ENCODE measurements around the gene SYK. TPM values are rescaled to one million over a fixed set of nuclear protein-coding genes. Genes with fewer than 3 reads are reported as not detected.

The SYK gene
- total and polyA plus RNA-seq, 2 donors (not counting 1 experiment from before 2014, with no cell fraction given), result 60.3 to 242 TPM

DNA sequence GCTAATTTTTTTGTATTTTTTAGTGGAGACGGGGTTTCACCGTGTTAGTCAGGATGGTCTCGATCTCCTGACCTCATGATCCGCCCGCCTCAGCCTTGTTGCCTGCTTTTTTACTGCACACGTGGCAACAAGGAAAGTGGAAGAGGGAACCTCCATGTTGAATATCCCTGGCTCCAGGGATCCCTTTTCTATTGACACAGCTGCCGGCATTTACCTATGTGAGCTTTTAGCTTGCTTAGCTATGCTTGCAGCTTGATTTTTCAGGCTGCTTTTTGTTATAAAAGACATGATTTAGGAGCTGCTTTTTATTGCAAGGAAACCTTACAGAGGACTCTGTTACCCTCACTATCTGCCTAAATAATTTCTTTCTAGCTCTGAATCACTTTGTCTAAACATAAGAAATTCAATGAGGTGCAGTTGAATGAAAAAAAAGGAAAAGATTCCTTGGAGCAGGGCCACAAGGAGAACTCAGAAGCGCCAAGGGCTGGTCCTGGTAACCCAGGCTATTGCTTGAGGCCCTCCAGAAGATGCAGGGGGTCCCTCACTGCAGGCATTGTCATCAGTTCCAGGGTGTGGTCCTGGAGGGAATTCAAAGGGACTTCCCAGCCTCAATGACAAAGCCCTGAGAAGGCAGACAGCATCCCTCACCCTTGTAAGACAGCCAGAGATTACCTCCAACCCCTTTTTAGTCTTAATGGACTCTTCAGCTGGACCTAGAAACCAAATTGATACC is 89.9 kb downstream of the SYK start:
- Mint-ChIP-seq H3K4me3 (no peak overlapping the region), H3K9me3 (ENCODE audit: insufficient read depth) (no peaks in the 10 kb centered on the region), H3K27me3 (no peaks in the 10 kb centered on the region), H3K4me1 (no peaks in the 10 kb centered on the region), H3K27ac (peak overlapping the region; percentile 26)
- peaks cover 19% of the 10 kb centered on the region for H3K79me2 ChIP-seq (ENCODE audit: control insufficient read depth, insufficient read depth, low read length)
- ChIA-PET POLR2A (interaction anchor here (0.6 kb wide), 1 partner anchor 532 kb away, joined by 4 read pairs; the partner anchor contains the start of gene NFIL3), CTCF (interaction anchor here (0.9 kb wide), 1 partner anchor 10 kb away, joined by 3 read pairs; no protein-coding TSS in a partner anchor)
- DNase-seq, result no peak
- no peaks in the 10 kb centered on the region for H3K4me1 ChIP-seq (ENCODE audit: control insufficient read depth in 2 of 2, insufficient read depth in 2 of 2, low read length in 2 of 2)
- H3K27ac ChIP-seq (ENCODE audit: low read length in 2 of 2), result peak overlapping the region in 1 of 2 donors; percentile 62
- H3K4me3 ChIP-seq (ENCODE audit: control extremely low read depth in 1 of 5, extremely low read depth in 1 of 5, insufficient read depth in 1 of 5, low read depth in 2 of 5, low read length in 4 of 5), result no peak overlapping the region
- H4K20me1 ChIP-seq (ENCODE audit: control insufficient read depth, insufficient read depth, low read length, poor library complexity, severe bottlenecking), result peaks cover 53% of the 10 kb centered on the region
- no peak overlapping the region for H2AFZ ChIP-seq (ENCODE audit: insufficient read depth, low read depth, low read length, poor library complexity, severe bottlenecking)
- 98% methylated on average over 7 of the region's 8 CpGs for WGBS (ENCODE audit: insufficient coverage)
- peaks cover 1 to 96% of the 10 kb centered on the region in 2 experiments for H3K36me3 ChIP-seq (replicated peaks in 1 of 2; ENCODE audit: control extremely low read depth in 1 of 2, control insufficient read depth in 1 of 2, extremely low read depth in 1 of 2, insufficient read depth in 2 of 2, low read length in 1 of 2)
- no peaks in the 10 kb centered on the region for H3K9me3 ChIP-seq (ENCODE audit: control extremely low read depth in 1 of 3, control insufficient read depth in 2 of 3, insufficient read depth in 1 of 3, low read length in 2 of 3)
- no peaks in the 10 kb centered on the region for H3K27me3 ChIP-seq (replicated peaks in 1 of 4; ENCODE audit: control extremely low read depth in 1 of 4, control insufficient read depth in 3 of 4, insufficient read depth in 4 of 4, low read length in 3 of 4)
- ATAC-seq (ENCODE audit: low read depth), result no peak
- intact Hi-C loops (cut with micrococcal nuclease), result no loop called here
- no peak overlapping the region for H3K4me2 ChIP-seq (replicated peaks; ENCODE audit: low read depth, low read length, poor library complexity, severe bottlenecking)
- H3K9ac ChIP-seq (ENCODE audit: low read length), result no peak overlapping the region
- TF ChIP-seq EZH2 (IDR thresholded peaks at IDR 0.05; ENCODE audit: borderline replicate concordance, insufficient read depth, low read depth, low read length, poor library complexity, severe bottlenecking), result no peak
- TF ChIP-seq, protein P1, sequence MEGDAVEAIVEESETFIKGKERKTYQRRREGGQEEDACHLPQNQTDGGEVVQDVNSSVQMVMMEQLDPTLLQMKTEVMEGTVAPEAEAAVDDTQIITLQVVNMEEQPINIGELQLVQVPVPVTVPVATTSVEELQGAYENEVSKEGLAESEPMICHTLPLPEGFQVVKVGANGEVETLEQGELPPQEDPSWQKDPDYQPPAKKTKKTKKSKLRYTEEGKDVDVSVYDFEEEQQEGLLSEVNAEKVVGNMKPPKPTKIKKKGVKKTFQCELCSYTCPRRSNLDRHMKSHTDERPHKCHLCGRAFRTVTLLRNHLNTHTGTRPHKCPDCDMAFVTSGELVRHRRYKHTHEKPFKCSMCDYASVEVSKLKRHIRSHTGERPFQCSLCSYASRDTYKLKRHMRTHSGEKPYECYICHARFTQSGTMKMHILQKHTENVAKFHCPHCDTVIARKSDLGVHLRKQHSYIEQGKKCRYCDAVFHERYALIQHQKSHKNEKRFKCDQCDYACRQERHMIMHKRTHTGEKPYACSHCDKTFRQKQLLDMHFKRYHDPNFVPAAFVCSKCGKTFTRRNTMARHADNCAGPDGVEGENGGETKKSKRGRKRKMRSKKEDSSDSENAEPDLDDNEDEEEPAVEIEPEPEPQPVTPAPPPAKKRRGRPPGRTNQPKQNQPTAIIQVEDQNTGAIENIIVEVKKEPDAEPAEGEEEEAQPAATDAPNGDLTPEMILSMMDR (IDR thresholded peaks at IDR 0.05), result no peak

DNA sequence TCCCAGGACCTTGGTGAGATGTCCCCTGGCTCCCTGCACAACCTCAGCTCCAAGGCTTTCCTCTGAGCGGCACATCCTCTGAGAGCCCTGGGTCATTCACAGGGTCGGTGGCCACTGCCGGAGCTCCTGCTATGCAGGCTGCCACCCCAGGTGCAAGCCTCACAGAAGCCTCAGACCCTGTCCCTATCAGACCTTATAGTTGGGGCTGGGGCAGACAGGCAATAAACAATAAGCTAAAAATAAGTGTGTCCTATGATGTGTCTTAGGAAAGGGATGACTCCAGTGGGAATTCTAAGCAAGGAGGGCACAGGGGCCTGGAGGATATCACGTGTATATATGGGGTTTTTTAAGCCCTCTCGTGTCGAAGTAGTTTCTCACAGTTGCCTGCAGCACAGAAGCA is 91.3 kb downstream of the SYK start:
- ATAC-seq (ENCODE audit: low read depth), result no peak
- H3K4me2 ChIP-seq (replicated peaks; ENCODE audit: low read depth, low read length, poor library complexity, severe bottlenecking), result no peak overlapping the region

More for the DNA sequence above, 91.3 kb downstream of the SYK start:
- no peak overlapping the region for H3K4me3 Mint-ChIP-seq
- no peak overlapping the region for H3K4me3 ChIP-seq (ENCODE audit: control extremely low read depth in 1 of 5, extremely low read depth in 1 of 5, insufficient read depth in 1 of 5, low read depth in 2 of 5, low read length in 4 of 5)
- peaks cover 2 to 95% of the 10 kb centered on the region in 2 experiments for H3K36me3 ChIP-seq (replicated peaks in 1 of 2; ENCODE audit: control extremely low read depth in 1 of 2, control insufficient read depth in 1 of 2, extremely low read depth in 1 of 2, insufficient read depth in 2 of 2, low read length in 1 of 2)
- no peak overlapping the region for H3K27ac ChIP-seq (ENCODE audit: low read length in 2 of 2)
- H3K9me3 ChIP-seq (ENCODE audit: control extremely low read depth in 1 of 3, control insufficient read depth in 2 of 3, insufficient read depth in 1 of 3, low read length in 2 of 3), result no peaks in the 10 kb centered on the region
- WGBS (ENCODE audit: insufficient coverage), result 78% methylated on average over 4 of the region's 6 CpGs
- H2AFZ ChIP-seq (ENCODE audit: insufficient read depth, low read depth, low read length, poor library complexity, severe bottlenecking), result no peak overlapping the region
- H4K20me1 ChIP-seq (ENCODE audit: control insufficient read depth, insufficient read depth, low read length, poor library complexity, severe bottlenecking), result peaks cover 45% of the 10 kb centered on the region
- no peak for DNase-seq
- no peaks in the 10 kb centered on the region for H3K27me3 Mint-ChIP-seq
- H3K27me3 ChIP-seq (replicated peaks in 1 of 4; ENCODE audit: control extremely low read depth in 1 of 4, control insufficient read depth in 3 of 4, insufficient read depth in 4 of 4, low read length in 3 of 4), result no peaks in the 10 kb centered on the region
- H3K79me2 ChIP-seq (ENCODE audit: control insufficient read depth, insufficient read depth, low read length), result peaks cover 19% of the 10 kb centered on the region
- no peaks in the 10 kb centered on the region for H3K4me1 ChIP-seq (ENCODE audit: control insufficient read depth in 2 of 2, insufficient read depth in 2 of 2, low read length in 2 of 2)
- H3K9me3 Mint-ChIP-seq (ENCODE audit: insufficient read depth), result no peaks in the 10 kb centered on the region
- ChIA-PET POLR2A (no interaction called here), CTCF (interaction anchor here (0.9 to 1.0 kb wide), 2 partner anchors 15 to 22 kb away, joined by 3 to 5 read pairs; no protein-coding TSS in a partner anchor)
- TF ChIP-seq EZH2 (IDR thresholded peaks at IDR 0.05; ENCODE audit: borderline replicate concordance, insufficient read depth, low read depth, low read length, poor library complexity, severe bottlenecking), result no peak
- TF ChIP-seq, protein P1 (IDR thresholded peaks at IDR 0.05), result no peak
- H3K9ac ChIP-seq (ENCODE audit: low read length), result no peak overlapping the region
- intact Hi-C loops (cut with micrococcal nuclease), result no loop called here
- no peaks in the 10 kb centered on the region for H3K4me1 Mint-ChIP-seq
- H3K27ac Mint-ChIP-seq, result peak overlapping the region; percentile 70

All from B cell (primary cell).